SIG-M5 treated with dmso at 0.1 percent for 504 hours (cell line): ENCODE measurements around the gene FAIM2.

Source experiments
- DNase-seq: peaks from one replicate; lab custom pipeline; 2025; ENCODE audit not compliant: unreplicated experiment; lab: John Stamatoyannopoulos, UW

Gene FAIM2

GRCh38 chr12:49827401-49828099 lies 76.2 kb downstream of the FAIM2 start:
- DNase-seq = peak; percentile 39

GRCh38 chr12:49827051-49827400 lies 76.7 kb downstream of the FAIM2 start:
- DNase-seq = no peak

- DNase-seq = no peak
Measured at GRCh38 chr12:49825971-49826421, 77.7 kb downstream of the FAIM2 start.

GRCh38 chr12:49825360-49825970 lies 78.2 kb downstream of the FAIM2 start:
- DNase-seq = peak; percentile 77

GRCh38 chr12:49824895-49825294 lies 78.8 kb downstream of the FAIM2 start:
- DNase-seq = peak; percentile 92

- DNase-seq = no peak
Measured at GRCh38 chr12:49824416-49824815, 79.3 kb downstream of the FAIM2 start.

- no peak for DNase-seq
Measured at GRCh38 chr12:49823951-49824350, 79.7 kb downstream of the FAIM2 start.

- DNase-seq = no peak
Measured at GRCh38 chr12:49823350-49823749, 80.3 kb downstream of the FAIM2 start.

GRCh38 chr12:49821373-49822287 lies 82.1 kb downstream of the FAIM2 start:
- no peak for DNase-seq

- DNase-seq = no peak
Measured at GRCh38 chr12:49819786-49820185, 83.9 kb downstream of the FAIM2 start.

- no peak for DNase-seq
Measured at GRCh38 chr12:49818241-49818895, 85.3 kb downstream of the FAIM2 start.
